Activated CD8-positive, alpha-beta memory T cell treated with anti-CD3 and anti-CD28 coated beads for 36 hours (primary cell): ENCODE data around the gene RIN3. TPM values are rescaled to one million over a fixed set of nuclear protein-coding genes. Genes with fewer than 3 reads are reported as not detected.

Experiments used
- CTCF ChIA-PET: fragments of 350-600 bp; sonication (Branson Sonifier 250); formaldehyde crosslinking; loops from one replicate; lab custom pipeline; 2021; ENCODE audit warnings: antibody characterized with exemption; lab: Charles Lee
- POLR2A ChIA-PET: fragments of 350-600 bp; sonication (Branson Sonifier 250); formaldehyde crosslinking; loops from one replicate; lab custom pipeline; 2021; ENCODE audit warnings: antibody characterized with exemption; lab: Charles Lee
- total RNA-seq, 2 experiments: library from RNA; stranded (reverse); gene quantifications; one replicate each; pipeline ENCODE4 v1.2.3, GENCODE V29; 2021

The RIN3 gene
- total RNA-seq, 2 experiments from 2014 or later: 61.1 to 62.2 TPM

DNA sequence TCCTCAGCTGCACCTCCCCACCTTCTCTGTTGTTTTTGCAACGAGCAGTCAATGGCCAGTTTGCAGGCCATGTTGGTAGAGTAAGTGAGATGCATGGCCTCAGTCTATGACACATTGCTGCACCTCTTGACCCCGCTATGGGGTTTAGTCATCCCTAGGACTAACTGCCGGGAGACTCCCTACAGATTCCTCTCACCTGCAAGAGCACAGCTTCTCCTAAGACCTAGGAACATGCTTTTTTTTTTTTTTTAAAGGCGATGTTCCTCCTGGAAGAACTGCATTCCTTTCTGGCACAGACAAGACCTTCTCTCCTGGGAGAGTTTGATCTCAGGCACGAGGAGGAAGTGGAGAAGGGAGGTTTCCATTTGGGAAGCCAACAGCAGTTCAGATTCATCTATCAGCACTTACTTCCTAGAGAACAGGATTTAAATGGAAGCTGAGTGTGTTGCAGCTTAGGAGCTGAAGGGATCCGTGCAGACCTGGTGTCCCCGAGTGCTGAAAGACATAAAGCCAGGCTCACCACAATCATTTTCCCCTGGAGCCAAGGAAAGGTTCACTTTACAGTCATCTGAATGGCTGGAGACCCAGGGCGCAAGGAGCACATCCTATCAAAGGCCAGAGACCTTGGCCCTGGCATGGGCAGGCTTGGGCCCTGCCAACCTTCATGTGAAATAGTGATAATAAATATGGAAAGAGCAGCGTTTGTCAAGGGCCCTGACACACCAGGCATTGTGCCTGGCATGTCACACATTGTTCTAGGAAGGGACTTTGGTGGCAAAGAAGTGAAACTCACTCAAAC, 130.8 kb downstream of the RIN3 start:
- ChIA-PET CTCF (interaction anchor here (0.8 kb wide), 1 partner anchor 19 kb away, joined by 4 read pairs; no protein-coding TSS in a partner anchor), POLR2A (no interaction called here)

GRCh38 chr14:92644970-92645515, 131.5 kb downstream of the RIN3 start:
- ChIA-PET CTCF (no interaction called here), POLR2A (no interaction called here)

- POLR2A ChIA-PET: no interaction called here
- CTCF ChIA-PET: no interaction called here
Measured at GRCh38 chr14:92645841-92646478, 132.4 kb downstream of the RIN3 start.

DNA sequence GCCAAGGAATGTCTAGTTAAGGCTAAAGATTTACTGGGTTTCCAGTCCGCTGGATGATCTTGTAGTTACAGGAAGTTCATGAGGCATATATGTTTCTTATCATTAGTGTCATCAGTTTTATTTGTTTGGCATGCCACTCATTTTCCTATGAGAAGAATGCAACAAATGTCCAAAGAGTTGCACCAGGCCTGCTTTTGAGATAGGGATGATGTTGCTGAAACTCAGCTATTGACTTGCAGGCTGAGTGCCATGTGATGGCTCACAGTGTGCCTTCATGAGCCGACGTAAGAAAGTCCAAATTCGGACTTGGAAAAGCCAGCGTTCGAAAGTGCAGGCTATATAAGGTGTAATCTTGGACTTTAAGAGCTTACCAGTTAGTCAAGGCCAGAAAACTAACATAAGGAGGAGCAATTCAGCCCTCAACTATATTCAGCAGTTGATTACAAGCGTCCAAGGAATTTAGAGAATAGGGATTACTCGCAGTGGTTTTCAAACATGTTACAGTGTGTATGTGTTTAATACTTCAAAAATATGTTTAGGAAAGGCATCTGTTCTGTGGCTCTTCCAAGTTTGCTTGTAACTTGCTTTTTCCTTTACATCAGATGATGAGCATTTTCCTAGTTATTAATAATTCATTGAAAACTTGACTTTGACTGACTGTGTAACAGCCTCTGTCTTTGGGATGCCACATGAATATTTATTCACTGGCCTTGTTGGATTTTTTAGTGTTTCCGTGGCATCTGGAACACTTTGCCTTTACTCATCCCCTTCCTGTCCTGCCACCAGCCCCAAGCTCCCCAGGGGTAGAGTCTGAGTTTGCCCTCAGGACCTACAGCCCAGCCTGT, 133.6 kb downstream of the RIN3 start:
- ChIA-PET POLR2A (no interaction called here), CTCF (interaction anchor here (1.0 kb wide), 4 partner anchors 24 to 66 kb away, joined by 3 read pairs; no protein-coding TSS in a partner anchor)

DNA sequence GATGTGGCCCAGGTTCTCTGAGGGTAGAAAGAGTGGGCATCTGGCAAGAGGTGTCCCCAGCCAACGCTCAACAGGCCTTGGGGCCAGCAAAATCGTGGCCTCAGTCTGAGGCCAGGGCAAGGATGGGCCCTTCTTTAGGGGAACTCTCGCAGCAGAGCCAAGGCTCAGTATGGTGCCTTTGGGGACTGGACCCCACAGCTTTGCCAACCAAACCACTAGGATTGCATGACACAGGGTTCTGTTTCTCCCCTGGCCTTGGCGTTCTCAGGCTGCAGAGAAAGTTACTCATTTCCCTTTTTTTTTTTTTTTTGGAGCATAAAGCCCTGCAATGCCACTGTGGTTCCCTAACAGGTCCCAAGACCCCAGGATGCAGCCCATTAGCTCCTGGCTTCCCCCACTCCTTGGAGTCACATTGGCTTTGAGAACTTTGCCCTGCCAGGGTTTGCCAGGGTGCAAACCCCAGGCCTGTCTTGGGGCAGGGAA, 134.3 kb downstream of the RIN3 start:
- CTCF ChIA-PET: interaction anchor here (1.0 kb wide), 4 partner anchors 23 to 66 kb away, joined by 3 read pairs; no protein-coding TSS in a partner anchor
- POLR2A ChIA-PET: no interaction called here

- CTCF ChIA-PET: no interaction called here
Measured at GRCh38 chr14:92649066-92649465, 135.5 kb downstream of the RIN3 start.

DNA sequence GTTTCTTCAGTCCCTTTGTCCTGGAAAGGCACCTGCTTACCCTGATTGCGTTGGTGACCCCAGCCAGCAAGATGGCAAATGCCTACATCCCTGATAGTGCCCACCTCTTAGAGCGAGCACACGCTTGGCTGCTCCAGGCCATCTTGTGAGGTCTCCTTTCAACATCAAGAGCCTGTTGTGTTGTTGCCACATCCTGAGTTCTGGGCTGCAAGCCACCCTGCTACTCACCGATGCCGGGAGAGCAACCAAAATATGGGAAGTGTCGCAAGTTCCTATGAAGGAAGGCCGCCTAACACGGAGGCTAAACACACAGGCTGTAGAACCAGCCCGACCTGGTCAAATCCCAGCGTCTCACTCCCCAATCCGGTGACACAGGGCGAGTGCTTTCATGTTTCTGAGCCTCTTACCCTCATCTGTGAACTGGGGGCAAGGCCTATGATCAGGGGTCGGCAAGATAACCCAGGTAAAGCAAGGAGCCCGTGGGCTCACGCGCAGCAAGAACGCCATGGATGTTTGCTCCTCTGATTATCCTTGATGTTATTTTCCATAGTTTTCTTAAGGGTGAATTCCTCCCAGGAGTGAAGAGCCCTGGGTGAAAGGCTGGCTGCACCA, 136.5 kb downstream of the RIN3 start:
- ChIA-PET CTCF (interaction anchor here (1.2 kb wide), 1 partner anchor 27 kb away, joined by 3 read pairs; no protein-coding TSS in a partner anchor), POLR2A (interaction anchor here (0.6 kb wide), 1 partner anchor 64 kb away, joined by 3 read pairs; no protein-coding TSS in a partner anchor)

More at GRCh38 chr14:92649066-92649465, 135.5 kb downstream of the RIN3 start:
- POLR2A ChIA-PET: no interaction called here

DNA sequence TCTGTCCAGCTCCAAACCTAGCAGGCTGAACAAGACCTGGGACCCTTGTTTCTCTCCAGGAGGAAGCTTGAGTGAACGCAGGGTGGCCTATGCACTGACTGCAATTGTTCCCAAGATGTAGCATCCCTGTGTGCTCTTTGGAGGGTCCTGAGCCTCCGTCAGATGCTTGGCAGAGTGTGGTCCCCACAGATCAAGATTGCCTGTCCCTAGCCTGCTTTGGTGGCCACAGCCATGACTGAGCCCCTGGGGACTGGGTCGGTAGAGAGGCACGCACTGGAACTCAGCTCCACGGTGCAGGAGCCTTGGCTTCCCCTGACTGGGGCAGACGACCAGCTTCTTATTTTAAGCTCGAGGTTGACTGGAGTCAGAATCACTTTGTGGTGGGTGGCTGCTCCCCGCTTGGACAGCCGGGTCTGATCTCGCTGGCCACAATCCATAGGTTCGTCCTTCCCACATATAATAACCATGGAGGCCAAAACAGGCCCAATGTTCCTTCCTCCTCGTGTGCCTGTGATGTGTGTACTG, 137.1 kb downstream of the RIN3 start:
- CTCF ChIA-PET: interaction anchor here (0.7 to 1.2 kb wide), 2 partner anchors 27 to 37 kb away, joined by 3 to 4 read pairs; no protein-coding TSS in a partner anchor
- POLR2A ChIA-PET: interaction anchor here (0.6 to 1.1 kb wide), 3 partner anchors 18 to 65 kb away, joined by 3 to 4 read pairs (median 4); no protein-coding TSS in a partner anchor

DNA sequence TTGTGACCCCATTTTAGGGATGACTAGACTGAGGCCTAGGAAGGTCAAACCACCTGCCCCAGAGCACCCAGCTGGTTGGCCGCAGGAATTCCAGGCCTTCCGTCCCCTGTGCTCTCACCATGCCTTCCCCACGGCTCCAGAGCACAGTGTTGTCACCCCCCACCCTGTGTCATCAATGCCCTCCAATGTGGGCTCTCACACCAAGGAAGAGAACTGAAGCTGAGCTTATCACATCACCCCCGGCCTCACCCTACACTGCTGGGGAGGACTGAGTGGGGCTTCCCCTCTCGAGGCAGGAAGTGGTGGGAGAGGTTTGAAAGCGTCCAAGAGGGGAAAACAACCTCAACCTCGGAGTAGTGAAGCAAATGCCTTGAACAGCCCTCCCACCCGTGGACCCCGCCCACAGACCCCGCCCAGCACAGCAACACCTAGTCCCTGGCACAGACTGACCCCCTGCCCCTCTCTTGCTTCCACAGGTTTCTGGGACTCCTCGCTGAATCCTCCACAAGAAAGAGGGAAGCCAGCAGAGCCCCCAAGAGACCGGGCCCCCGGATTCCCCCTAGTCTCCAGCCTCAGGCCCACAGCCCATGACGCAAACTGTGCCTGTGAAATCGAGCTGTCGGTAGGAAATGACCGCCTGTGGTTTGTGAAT, 137.7 kb downstream of the RIN3 start:
- CTCF ChIA-PET: interaction anchor here (0.7 to 1.2 kb wide), 2 partner anchors 26 to 38 kb away, joined by 3 to 4 read pairs; no protein-coding TSS in a partner anchor
- POLR2A ChIA-PET: interaction anchor here (1.0 to 1.1 kb wide), 2 partner anchors 17 to 26 kb away, joined by 4 read pairs; no protein-coding TSS in a partner anchor

GRCh38 chr14:92651758-92652406, 138.3 kb downstream of the RIN3 start:
- CTCF ChIA-PET: interaction anchor here (0.6 to 1.3 kb wide), 2 partner anchors 15 to 116 kb away, joined by 3 to 4 read pairs; no protein-coding TSS in a partner anchor
- POLR2A ChIA-PET: interaction anchor here (1.0 to 1.2 kb wide), 3 partner anchors 17 to 25 kb away, joined by 4 read pairs; no protein-coding TSS in a partner anchor

- ChIA-PET CTCF (interaction anchor here (0.5 to 1.9 kb wide), 4 partner anchors 14 to 115 kb away, joined by 3 to 5 read pairs (median 4); no protein-coding TSS in a partner anchor), POLR2A (interaction anchor here (1.2 kb wide), 1 partner anchor 18 kb away, joined by 4 read pairs; no protein-coding TSS in a partner anchor)
Measured at GRCh38 chr14:92652413-92653151, 139.0 kb downstream of the RIN3 start.

DNA sequence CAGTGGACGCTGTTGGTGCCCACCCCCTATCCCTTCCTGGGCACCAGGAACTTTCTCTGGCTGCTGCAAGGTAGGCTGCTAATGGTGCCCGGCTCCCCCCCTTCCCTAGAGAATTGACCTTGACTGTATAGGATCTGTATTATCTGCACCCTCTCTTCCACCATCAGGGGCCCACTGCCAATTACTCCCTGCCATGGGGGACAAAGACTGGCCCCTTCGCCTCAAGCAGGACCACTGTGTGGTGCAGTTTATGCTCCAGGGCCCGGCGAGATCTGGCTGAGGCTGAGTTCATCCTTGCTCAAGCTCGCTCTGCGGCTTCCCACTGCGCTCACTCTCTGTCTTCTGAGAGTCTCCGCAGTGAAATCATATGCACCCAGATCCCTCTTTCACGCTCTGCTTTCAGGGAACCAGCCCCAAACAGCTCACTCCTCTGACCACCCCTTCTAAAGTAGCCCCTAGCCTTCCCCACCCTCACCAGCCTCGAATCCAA, 139.6 kb downstream of the RIN3 start:
- CTCF ChIA-PET: interaction anchor here (0.5 to 1.9 kb wide), 4 partner anchors 14 to 91 kb away, joined by 3 to 5 read pairs (median 4); no protein-coding TSS in a partner anchor

GRCh38 chr14:92654239-92654901, 140.8 kb downstream of the RIN3 start:
- POLR2A ChIA-PET: no interaction called here
- CTCF ChIA-PET: interaction anchor here (0.7 to 1.9 kb wide), 3 partner anchors 15 to 1300 kb away, joined by 3 to 5 read pairs (median 3); no protein-coding TSS in a partner anchor

More for the DNA sequence above, 139.6 kb downstream of the RIN3 start:
- POLR2A ChIA-PET: interaction anchor here (0.6 to 1.2 kb wide), 2 partner anchors 17 to 32 kb away, joined by 4 to 7 read pairs; no protein-coding TSS in a partner anchor

DNA sequence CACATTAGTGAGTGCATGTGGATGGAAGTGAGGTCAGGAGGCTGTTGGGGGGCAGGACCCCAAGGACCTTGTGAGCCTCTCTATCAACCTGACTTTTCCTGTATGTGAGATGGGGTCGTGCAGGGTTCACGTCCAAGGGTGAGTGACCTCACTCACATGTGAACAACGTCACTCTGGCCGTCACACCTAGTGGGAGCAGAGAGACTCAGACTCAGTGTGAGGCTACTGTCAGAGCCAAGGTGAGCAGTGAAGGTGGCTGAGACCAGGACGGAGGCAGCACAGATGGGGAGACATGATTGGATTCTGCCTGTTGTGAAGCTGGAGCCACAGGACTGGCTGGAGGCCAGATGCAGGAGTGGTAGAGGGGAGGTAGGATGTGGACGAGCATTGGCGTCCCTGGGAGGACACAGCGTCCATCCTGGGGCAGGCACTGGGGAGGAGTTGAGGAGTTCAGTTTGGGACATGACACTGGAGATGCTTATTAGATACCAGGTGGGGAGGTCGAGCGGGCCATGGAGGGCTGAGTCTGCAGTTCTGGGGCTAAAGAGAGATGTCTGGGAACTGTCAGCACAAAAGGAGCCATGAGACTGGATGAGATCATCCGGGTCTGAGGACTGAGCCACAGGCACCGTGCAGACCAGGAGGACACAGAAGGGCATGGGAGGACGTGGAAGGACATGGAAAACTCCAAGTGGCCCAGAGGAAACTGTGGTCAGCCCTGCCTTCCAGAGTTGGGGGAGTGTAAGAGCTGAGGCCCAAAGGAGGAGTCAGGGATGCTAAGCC, 142.0 kb downstream of the RIN3 start:
- ChIA-PET POLR2A (no interaction called here), CTCF (no interaction called here)
